ENCODE data around the gene TP53INP2. TPM values are rescaled to one million over a fixed set of nuclear protein-coding genes. Genes with fewer than 3 reads are reported as not detected.

TP53INP2 gene
- total and polyA plus RNA-seq, 9 of the 15 experiments (the other 6 are each of a cell fraction or from before 2014, with no cell fraction given), result 0.43 to 5.0 (median 1.3) TPM

GRCh38 chr20:34713194-34713943, 9.2 kb downstream of the TP53INP2 start (continued):
- TF ChIP-seq MAFG (tag; conservative IDR thresholded peaks at IDR 0.05), result no peak
- no peak for TF ChIP-seq TRIM25 (IDR thresholded peaks at IDR 0.05; ENCODE audit: borderline replicate concordance)
- TF ChIP-seq, protein P1, sequence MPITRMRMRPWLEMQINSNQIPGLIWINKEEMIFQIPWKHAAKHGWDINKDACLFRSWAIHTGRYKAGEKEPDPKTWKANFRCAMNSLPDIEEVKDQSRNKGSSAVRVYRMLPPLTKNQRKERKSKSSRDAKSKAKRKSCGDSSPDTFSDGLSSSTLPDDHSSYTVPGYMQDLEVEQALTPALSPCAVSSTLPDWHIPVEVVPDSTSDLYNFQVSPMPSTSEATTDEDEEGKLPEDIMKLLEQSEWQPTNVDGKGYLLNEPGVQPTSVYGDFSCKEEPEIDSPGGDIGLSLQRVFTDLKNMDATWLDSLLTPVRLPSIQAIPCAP (CRISPR knock-in tag; IDR thresholded peaks at IDR 0.05; ENCODE audit: borderline replicate concordance), result no peak
- TF ChIP-seq NFIC (IDR thresholded peaks at IDR 0.05), result peak; percentile 99
- peak; percentile 87 for TF ChIP-seq FOXM1 (IDR thresholded peaks at IDR 0.05; ENCODE audit: low read depth)
- no peak for TF ChIP-seq FOXM1 (CRISPR knock-in tag; IDR thresholded peaks at IDR 0.05; ENCODE audit: low read depth)
- TF ChIP-seq SIX5 (IDR thresholded peaks at IDR 0.05; ENCODE audit: borderline replicate concordance in 1 of 2, insufficient read depth in 1 of 2, low read depth in 1 of 2, low read length in 2 of 2), result no peak
- no peak for TF ChIP-seq ZC3H8 (IDR thresholded peaks at IDR 0.05)
- no peak for TF ChIP-seq HNRNPL (IDR thresholded peaks at IDR 0.05; ENCODE audit: low read depth, low read length)
- TF ChIP-seq, protein P2, sequence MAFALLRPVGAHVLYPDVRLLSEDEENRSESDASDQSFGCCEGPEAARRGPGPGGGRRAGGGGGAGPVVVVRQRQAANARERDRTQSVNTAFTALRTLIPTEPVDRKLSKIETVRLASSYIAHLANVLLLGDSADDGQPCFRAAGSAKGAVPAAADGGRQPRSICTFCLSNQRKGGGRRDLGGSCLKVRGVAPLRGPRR (CRISPR knock-in tag; IDR thresholded peaks at IDR 0.05), result no peak
- no peak for TF ChIP-seq ZNF212 (CRISPR knock-in tag; IDR thresholded peaks at IDR 0.05)
- no peak for TF ChIP-seq HNRNPK (IDR thresholded peaks at IDR 0.05; ENCODE audit: low read depth, low read length, poor library complexity, severe bottlenecking)
- peak; percentile 95 for TF ChIP-seq CTBP1 (IDR thresholded peaks at IDR 0.05; ENCODE audit: borderline replicate concordance)
- TF ChIP-seq MIER1 (IDR thresholded peaks at IDR 0.05; ENCODE audit: low read depth), result no peak
- TF ChIP-seq ZBTB8A (IDR thresholded peaks at IDR 0.05; ENCODE audit: partially characterized antibody), result no peak
- peak; percentile 91 for TF ChIP-seq EP300 (IDR thresholded peaks at IDR 0.05; ENCODE audit: low read length)
- peak; percentile 99 for TF ChIP-seq FOSL1 (tag; conservative IDR thresholded peaks at IDR 0.05)
- no peak for TF ChIP-seq PBX2 (CRISPR knock-in tag; IDR thresholded peaks at IDR 0.05; ENCODE audit: low read depth)
- peak; percentile 59; the same call in 1 of the 2 replicates for TF ChIP-seq PBX2 (tag; conservative IDR thresholded peaks at IDR 0.05; ENCODE audit: low read depth)
- peak; percentile 80 for TF ChIP-seq USF1 (CRISPR knock-in tag; IDR thresholded peaks at IDR 0.05)
- no peak for TF ChIP-seq ZNF184 (CRISPR knock-in tag; IDR thresholded peaks at IDR 0.05)
- peak; percentile 91 for TF ChIP-seq TCF3 (CRISPR knock-in tag; IDR thresholded peaks at IDR 0.05)
- peak; percentile 89; the same call in 1 of the 2 replicates for TF ChIP-seq ILF3 (IDR thresholded peaks at IDR 0.05; ENCODE audit: borderline replicate concordance)
